Measurements from ENCODE around the gene RNLS.
"Not testable (repeated sequence)": the region's sequence is repeated elsewhere in the genome, so short reads cannot be mapped to it uniquely, and the experiment has no call there.

Gene RNLS

DNA sequence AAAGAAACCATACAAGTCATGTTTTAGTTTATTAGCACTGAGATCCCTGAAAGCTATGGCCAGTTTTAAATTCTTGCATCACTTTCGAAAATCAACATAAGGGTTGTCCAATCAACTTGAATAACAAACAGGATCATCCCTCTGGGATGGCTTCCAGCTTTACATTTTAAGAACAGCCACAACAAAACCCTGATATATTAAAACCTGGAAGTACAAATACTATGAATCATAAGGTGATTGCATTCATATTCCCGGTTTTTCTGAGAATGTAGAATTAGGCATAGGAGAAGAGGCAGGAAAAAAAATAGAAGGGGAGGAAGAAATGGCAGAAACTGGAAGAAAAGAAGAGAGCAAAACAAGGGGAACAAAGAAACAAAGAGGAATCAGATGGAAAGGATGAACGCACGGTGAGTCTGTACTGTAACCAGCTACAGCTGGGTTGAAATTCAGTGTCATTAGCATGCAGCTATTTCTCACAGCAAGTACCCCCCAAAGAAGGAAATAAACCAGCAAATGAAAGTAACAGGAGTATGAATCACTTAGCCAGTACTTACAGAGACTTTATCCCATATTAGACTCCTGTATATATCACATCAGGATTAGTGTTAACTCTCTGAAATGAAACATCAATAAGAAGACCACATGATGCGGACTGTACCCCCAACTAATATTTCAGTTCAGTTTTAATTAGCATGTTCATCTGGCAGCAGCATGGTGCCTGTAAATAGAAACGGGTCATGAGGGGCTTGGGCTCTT is 301.3 kb downstream of the RNLS start:
- TF ChIP-seq, protein P1, sequence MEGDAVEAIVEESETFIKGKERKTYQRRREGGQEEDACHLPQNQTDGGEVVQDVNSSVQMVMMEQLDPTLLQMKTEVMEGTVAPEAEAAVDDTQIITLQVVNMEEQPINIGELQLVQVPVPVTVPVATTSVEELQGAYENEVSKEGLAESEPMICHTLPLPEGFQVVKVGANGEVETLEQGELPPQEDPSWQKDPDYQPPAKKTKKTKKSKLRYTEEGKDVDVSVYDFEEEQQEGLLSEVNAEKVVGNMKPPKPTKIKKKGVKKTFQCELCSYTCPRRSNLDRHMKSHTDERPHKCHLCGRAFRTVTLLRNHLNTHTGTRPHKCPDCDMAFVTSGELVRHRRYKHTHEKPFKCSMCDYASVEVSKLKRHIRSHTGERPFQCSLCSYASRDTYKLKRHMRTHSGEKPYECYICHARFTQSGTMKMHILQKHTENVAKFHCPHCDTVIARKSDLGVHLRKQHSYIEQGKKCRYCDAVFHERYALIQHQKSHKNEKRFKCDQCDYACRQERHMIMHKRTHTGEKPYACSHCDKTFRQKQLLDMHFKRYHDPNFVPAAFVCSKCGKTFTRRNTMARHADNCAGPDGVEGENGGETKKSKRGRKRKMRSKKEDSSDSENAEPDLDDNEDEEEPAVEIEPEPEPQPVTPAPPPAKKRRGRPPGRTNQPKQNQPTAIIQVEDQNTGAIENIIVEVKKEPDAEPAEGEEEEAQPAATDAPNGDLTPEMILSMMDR (IDR thresholded peaks at IDR 0.05; ENCODE audit: borderline replicate concordance, insufficient read depth, low read depth, low read length): no peak

DNA sequence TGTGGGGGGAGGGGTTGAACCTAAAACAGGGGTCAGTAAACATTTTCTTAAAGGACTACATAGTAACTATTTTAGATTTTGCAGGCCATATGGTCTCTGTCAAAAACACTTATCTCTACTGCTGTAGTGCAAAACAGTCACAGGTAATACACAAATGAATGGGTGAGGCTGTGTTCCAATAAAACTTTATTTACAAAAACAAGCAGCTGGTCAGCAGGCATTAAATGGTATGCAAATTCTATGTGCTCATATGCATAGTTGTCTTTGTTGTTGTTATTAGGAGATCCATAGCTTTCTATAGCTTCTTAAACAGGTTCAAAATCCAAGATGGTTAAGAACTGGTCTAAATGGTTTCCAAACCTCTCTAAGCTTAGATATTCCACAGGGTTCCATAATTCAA is 302.6 kb downstream of the RNLS start:
- TF ChIP-seq, protein P1 (IDR thresholded peaks at IDR 0.05; ENCODE audit: borderline replicate concordance, insufficient read depth, low read depth, low read length): no peak
- no peak overlapping the region for H3K4me3 ChIP-seq (ENCODE audit: low read depth, low read length)

More for the DNA sequence above, 301.3 kb downstream of the RNLS start:
- no peak overlapping the region for H3K4me3 ChIP-seq (ENCODE audit: low read depth, low read length)

DNA sequence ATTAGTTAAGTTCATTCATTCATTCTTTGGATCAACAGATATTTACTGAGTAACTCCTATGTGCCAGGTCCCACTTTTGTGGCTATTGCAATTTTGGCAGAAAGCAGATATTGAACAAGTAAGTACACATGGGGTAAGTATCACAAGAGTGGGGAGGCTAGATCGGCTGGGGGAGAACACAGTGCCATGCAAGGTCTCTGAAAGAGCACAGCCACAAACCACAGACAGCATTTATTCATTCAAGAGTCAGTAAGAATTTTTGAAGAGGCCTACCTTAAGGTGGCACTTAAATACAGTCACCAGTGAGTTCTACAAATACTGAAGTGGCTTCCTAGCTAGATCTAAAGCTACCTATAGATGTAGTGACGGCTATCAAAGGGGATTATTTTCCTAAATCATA is 304.2 kb downstream of the RNLS start:
- TF ChIP-seq, protein P1 (IDR thresholded peaks at IDR 0.05; ENCODE audit: borderline replicate concordance, insufficient read depth, low read depth, low read length): no peak
- no peak overlapping the region for H3K4me3 ChIP-seq (ENCODE audit: low read depth, low read length)

DNA sequence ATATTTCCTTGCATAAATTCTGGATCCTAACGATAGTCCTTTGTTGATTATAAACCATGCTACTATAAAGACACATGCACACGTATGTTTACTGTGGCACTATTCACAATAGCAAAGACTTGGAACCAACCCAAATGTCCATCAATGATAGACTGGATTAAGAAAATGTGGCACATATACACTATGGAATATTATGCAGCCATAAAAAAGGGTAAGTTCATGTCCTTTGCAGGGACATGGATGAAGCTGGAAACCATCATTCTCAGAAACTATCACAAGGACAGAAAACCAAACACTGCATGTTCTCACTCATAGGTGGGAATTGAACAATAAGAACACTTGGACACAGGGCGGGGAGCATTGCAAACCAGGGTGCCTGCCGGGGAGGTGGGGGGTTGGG is 306.2 kb downstream of the RNLS start:
- not testable (repeated sequence) for H3K4me3 ChIP-seq (ENCODE audit: low read depth, low read length)

DNA sequence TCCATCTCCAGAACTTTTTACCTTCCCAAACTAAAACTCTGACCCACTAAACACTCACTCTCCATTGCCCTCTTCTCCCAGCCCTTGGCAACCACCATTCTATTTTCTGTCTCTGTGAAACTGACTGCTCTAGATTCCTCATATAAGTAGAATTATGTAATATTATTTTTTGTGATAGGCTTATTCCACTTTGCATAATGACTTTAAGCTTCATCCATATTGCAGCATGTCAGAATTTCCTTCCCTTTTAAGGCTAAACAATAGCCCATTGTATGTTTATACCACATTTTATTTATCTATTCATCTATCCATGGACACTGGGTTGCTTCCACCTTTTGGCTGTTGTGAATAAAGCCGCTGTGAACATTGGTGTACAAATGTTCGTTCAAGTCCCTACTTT is 308.8 kb downstream of the RNLS start:
- H3K4me3 ChIP-seq (ENCODE audit: low read depth, low read length): no peak overlapping the region
- TF ChIP-seq, protein P1 (IDR thresholded peaks at IDR 0.05; ENCODE audit: borderline replicate concordance, insufficient read depth, low read depth, low read length): no peak

DNA sequence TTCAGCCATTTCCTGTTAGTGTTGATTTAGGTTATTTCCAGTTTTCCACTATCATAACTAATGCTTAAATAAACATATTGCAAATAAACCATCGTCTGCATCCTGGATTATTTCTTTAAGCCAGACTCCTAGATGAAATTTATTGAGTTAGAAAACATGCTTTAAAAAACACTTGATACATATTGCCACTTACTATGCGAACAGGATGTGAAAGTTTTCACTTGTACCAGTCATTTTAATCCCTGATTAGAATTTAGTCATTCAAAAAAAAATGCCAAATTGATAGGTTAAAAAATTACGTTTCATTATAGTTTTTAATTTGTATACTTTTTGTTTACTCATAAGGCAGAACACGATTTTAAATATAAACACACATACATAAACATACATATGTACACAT is 309.6 kb downstream of the RNLS start:
- TF ChIP-seq, protein P1 (IDR thresholded peaks at IDR 0.05; ENCODE audit: borderline replicate concordance, insufficient read depth, low read depth, low read length): no peak

DNA sequence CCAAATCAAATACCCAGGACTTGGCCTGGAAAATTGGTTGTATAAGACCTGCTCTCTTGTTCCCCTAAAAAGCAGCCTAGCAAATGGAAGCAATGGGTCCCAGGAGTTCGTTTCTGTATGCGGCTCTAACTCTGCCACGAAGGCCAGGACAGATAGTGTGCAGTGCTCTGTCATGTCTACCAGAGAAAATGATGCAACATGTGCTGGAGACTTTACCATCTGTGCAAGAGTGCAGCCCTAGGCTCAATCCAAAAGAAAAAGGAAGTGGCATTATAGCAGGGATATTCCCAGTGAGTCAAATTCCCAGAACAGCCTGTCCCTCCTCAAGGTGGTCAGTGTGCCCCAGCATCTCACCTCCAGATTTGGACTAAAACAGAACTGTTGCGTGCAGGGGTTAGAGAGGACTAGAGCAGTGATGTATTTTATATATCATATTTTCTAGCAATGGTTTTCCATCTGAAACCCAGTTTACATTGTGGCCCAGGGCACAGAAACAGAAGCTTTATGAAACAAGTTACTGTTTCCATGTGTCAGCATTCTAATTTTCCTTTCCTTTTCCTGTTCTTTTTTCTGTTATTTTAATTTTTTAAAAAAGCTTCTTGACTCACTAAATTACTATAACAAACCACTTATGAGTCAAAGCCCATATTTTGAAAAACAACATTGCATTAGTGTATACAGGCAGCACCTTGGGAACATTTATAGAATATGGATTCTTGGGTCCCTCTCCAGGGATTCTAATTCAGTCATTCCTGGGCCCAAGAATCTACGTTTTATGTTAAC is 311.2 kb downstream of the RNLS start:
- TF ChIP-seq, protein P1 (IDR thresholded peaks at IDR 0.05; ENCODE audit: borderline replicate concordance, insufficient read depth, low read depth, low read length): no peak
- H3K4me3 ChIP-seq (ENCODE audit: low read depth, low read length): no peak overlapping the region

More for the DNA sequence above, 309.6 kb downstream of the RNLS start:
- no peak overlapping the region for H3K4me3 ChIP-seq (ENCODE audit: low read depth, low read length)
